ENCODE results near the gene DOCK9.

Gene DOCK9

GRCh38 chr13:98981369-98982080, 3.7 kb upstream of the DOCK9 start:
- no peak overlapping the region for H2AFZ ChIP-seq (ENCODE audit: insufficient read depth, low read length, poor library complexity)
- no peak overlapping the region for H3K4me2 ChIP-seq (ENCODE audit: low read length)
- H2AK5ac ChIP-seq (ENCODE audit: low read length) = no peak overlapping the region

GRCh38 chr13:98979012-98979660, 1.3 kb upstream of the DOCK9 start:
- no peak overlapping the region for H4K8ac ChIP-seq (ENCODE audit: low read depth, low read length)
- no peak overlapping the region for H3K23ac ChIP-seq (ENCODE audit: low read length)
- WGBS (ENCODE audit: extremely low coverage, insufficient coverage, insufficient read length) = no CpG with 5 or more reads among the region's 9 CpGs
- no peak overlapping the region for H3K27ac ChIP-seq (ENCODE audit: low read depth, low read length)
- H3K14ac ChIP-seq (ENCODE audit: low read length) = no peak overlapping the region
- H3K4me1 ChIP-seq (ENCODE audit: control insufficient read depth in 1 of 2, insufficient read depth in 2 of 2, low read length in 2 of 2) = peaks cover 13 to 18% of the 10 kb centered on the region in 2 experiments
- no peaks in the 10 kb centered on the region for H3K27me3 ChIP-seq (ENCODE audit: insufficient read depth, low read length)
- peaks cover 1% of the 10 kb centered on the region for H3K79me1 ChIP-seq (ENCODE audit: low read length)
- H2BK12ac ChIP-seq (ENCODE audit: low read length) = no peak overlapping the region
- H3K9me3 ChIP-seq (ENCODE audit: insufficient read depth, low read depth, low read length) = no peaks in the 10 kb centered on the region
- no peaks in the 10 kb centered on the region for H3K36me3 ChIP-seq (ENCODE audit: control insufficient read depth in 1 of 2, insufficient read depth in 2 of 2, low read length in 2 of 2)
- no peak overlapping the region for H3K4me2 ChIP-seq (ENCODE audit: low read length)
- no peak overlapping the region for H4K91ac ChIP-seq (ENCODE audit: low read depth, low read length)
- H3K4ac ChIP-seq (ENCODE audit: low read depth, low read length) = no peak overlapping the region
- no peak overlapping the region for H2BK120ac ChIP-seq (ENCODE audit: insufficient read depth, low read length, poor library complexity)
- no peak overlapping the region for H2BK5ac ChIP-seq (ENCODE audit: low read depth, low read length, poor library complexity)
- no peak overlapping the region for H2AK5ac ChIP-seq (ENCODE audit: low read length)
- no peak for DNase-seq
- no peak overlapping the region for H3K18ac ChIP-seq (ENCODE audit: low read length)
- no peaks in the 10 kb centered on the region for H3K79me2 ChIP-seq (ENCODE audit: control insufficient read depth, insufficient read depth, low read length, poor library complexity)
- no peak overlapping the region for H2AFZ ChIP-seq (ENCODE audit: insufficient read depth, low read length, poor library complexity)
- no peak overlapping the region for H3K4me3 ChIP-seq (ENCODE audit: low read depth, low read length)
- H3K9ac ChIP-seq (ENCODE audit: low read length) = no peak overlapping the region
- no peak overlapping the region for H4K12ac ChIP-seq (ENCODE audit: low read depth, low read length)

More at GRCh38 chr13:98981369-98982080, 3.7 kb upstream of the DOCK9 start:
- no peaks in the 10 kb centered on the region for H3K9me3 ChIP-seq (ENCODE audit: insufficient read depth, low read depth, low read length)
- H4K12ac ChIP-seq (ENCODE audit: low read depth, low read length) = no peak overlapping the region
- H4K91ac ChIP-seq (ENCODE audit: low read depth, low read length) = no peak overlapping the region
- no peak overlapping the region for H3K23ac ChIP-seq (ENCODE audit: low read length)
- peak overlapping the region; percentile 48 for H3K18ac ChIP-seq (ENCODE audit: low read length)
- H3K27ac ChIP-seq (ENCODE audit: low read depth, low read length) = no peak overlapping the region
- peaks cover 8 to 11% of the 10 kb centered on the region in 2 experiments for H3K4me1 ChIP-seq (ENCODE audit: control insufficient read depth in 1 of 2, insufficient read depth in 2 of 2, low read length in 2 of 2)
- no peak overlapping the region for H2BK5ac ChIP-seq (ENCODE audit: low read depth, low read length, poor library complexity)
- H2BK120ac ChIP-seq (ENCODE audit: insufficient read depth, low read length, poor library complexity) = no peak overlapping the region
- peak overlapping the region; percentile 28 for H2BK12ac ChIP-seq (ENCODE audit: low read length)
- no peaks in the 10 kb centered on the region for H3K79me2 ChIP-seq (ENCODE audit: control insufficient read depth, insufficient read depth, low read length, poor library complexity)
- H3K9ac ChIP-seq (ENCODE audit: low read length) = no peak overlapping the region
- peak overlapping the region; percentile 26 for H3K14ac ChIP-seq (ENCODE audit: low read length)
- no CpG with 5 or more reads among the region's 9 CpGs for WGBS (ENCODE audit: extremely low coverage, insufficient coverage, insufficient read length)
- H3K4me3 ChIP-seq (ENCODE audit: low read depth, low read length) = no peak overlapping the region
- peaks cover 0 to 2% of the 10 kb centered on the region in 2 experiments for H3K36me3 ChIP-seq (ENCODE audit: control insufficient read depth in 1 of 2, insufficient read depth in 2 of 2, low read length in 2 of 2)
- DNase-seq = no peak
- no peaks in the 10 kb centered on the region for H3K79me1 ChIP-seq (ENCODE audit: low read length)
- no peaks in the 10 kb centered on the region for H3K27me3 ChIP-seq (ENCODE audit: insufficient read depth, low read length)
- H4K8ac ChIP-seq (ENCODE audit: low read depth, low read length) = no peak overlapping the region
- no peak overlapping the region for H3K4ac ChIP-seq (ENCODE audit: low read depth, low read length)

GRCh38 chr13:98978280-98978679, 416 bp upstream of the DOCK9 start:
- no peaks in the 10 kb centered on the region for H3K36me3 ChIP-seq (ENCODE audit: control insufficient read depth in 1 of 2, insufficient read depth in 2 of 2, low read length in 2 of 2)
- H4K8ac ChIP-seq (ENCODE audit: low read depth, low read length) = no peak overlapping the region
- no peak overlapping the region for H3K18ac ChIP-seq (ENCODE audit: low read length)
- no peak overlapping the region for H4K91ac ChIP-seq (ENCODE audit: low read depth, low read length)
- WGBS (ENCODE audit: extremely low coverage, insufficient coverage, insufficient read length) = no CpG with 5 or more reads among the region's 3 CpGs
- no peak overlapping the region for H2AFZ ChIP-seq (ENCODE audit: insufficient read depth, low read length, poor library complexity)
- peaks cover 4% of the 10 kb centered on the region for H3K79me1 ChIP-seq (ENCODE audit: low read length)
- no peak overlapping the region for H3K4me3 ChIP-seq (ENCODE audit: low read depth, low read length)
- DNase-seq = peak; percentile 69 to 85
- H3K14ac ChIP-seq (ENCODE audit: low read length) = no peak overlapping the region
- H4K12ac ChIP-seq (ENCODE audit: low read depth, low read length) = no peak overlapping the region
- H2BK5ac ChIP-seq (ENCODE audit: low read depth, low read length, poor library complexity) = no peak overlapping the region
- no peak overlapping the region for H3K4ac ChIP-seq (ENCODE audit: low read depth, low read length)
- peak overlapping the region; percentile 63 for H3K27ac ChIP-seq (ENCODE audit: low read depth, low read length)
- no peaks in the 10 kb centered on the region for H3K79me2 ChIP-seq (ENCODE audit: control insufficient read depth, insufficient read depth, low read length, poor library complexity)
- no peak overlapping the region for H2BK12ac ChIP-seq (ENCODE audit: low read length)
- H2BK120ac ChIP-seq (ENCODE audit: insufficient read depth, low read length, poor library complexity) = no peak overlapping the region
- peaks cover 15 to 22% of the 10 kb centered on the region in 2 experiments for H3K4me1 ChIP-seq (ENCODE audit: control insufficient read depth in 1 of 2, insufficient read depth in 2 of 2, low read length in 2 of 2)
- H3K23ac ChIP-seq (ENCODE audit: low read length) = no peak overlapping the region
- H3K27me3 ChIP-seq (ENCODE audit: insufficient read depth, low read length) = no peaks in the 10 kb centered on the region
- H3K9ac ChIP-seq (ENCODE audit: low read length) = no peak overlapping the region
- peak overlapping the region; percentile 39 for H3K4me2 ChIP-seq (ENCODE audit: low read length)
- H2AK5ac ChIP-seq (ENCODE audit: low read length) = no peak overlapping the region
- no peaks in the 10 kb centered on the region for H3K9me3 ChIP-seq (ENCODE audit: insufficient read depth, low read depth, low read length)

- H3K4me1 ChIP-seq (ENCODE audit: control insufficient read depth in 1 of 2, insufficient read depth in 2 of 2, low read length in 2 of 2) = peaks cover 15 to 26% of the 10 kb centered on the region in 2 experiments
- H3K4ac ChIP-seq (ENCODE audit: low read depth, low read length) = no peak overlapping the region
- no peak overlapping the region for H3K18ac ChIP-seq (ENCODE audit: low read length)
- H3K14ac ChIP-seq (ENCODE audit: low read length) = no peak overlapping the region
- no peaks in the 10 kb centered on the region for H3K79me2 ChIP-seq (ENCODE audit: control insufficient read depth, insufficient read depth, low read length, poor library complexity)
- H3K36me3 ChIP-seq (ENCODE audit: control insufficient read depth in 1 of 2, insufficient read depth in 2 of 2, low read length in 2 of 2) = no peaks in the 10 kb centered on the region
- peaks cover 8% of the 10 kb centered on the region for H3K79me1 ChIP-seq (ENCODE audit: low read length)
- no peak overlapping the region for H2BK12ac ChIP-seq (ENCODE audit: low read length)
- H3K9ac ChIP-seq (ENCODE audit: low read length) = no peak overlapping the region
- WGBS (ENCODE audit: extremely low coverage, insufficient coverage, insufficient read length) = no CpG with 5 or more reads among the region's 2 CpGs
- no peak overlapping the region for H4K12ac ChIP-seq (ENCODE audit: low read depth, low read length)
- no peaks in the 10 kb centered on the region for H3K9me3 ChIP-seq (ENCODE audit: insufficient read depth, low read depth, low read length)
- H3K4me2 ChIP-seq (ENCODE audit: low read length) = peak overlapping the region; percentile 51
- no peak overlapping the region for H2AK5ac ChIP-seq (ENCODE audit: low read length)
- no peak overlapping the region for H4K8ac ChIP-seq (ENCODE audit: low read depth, low read length)
- no peak overlapping the region for H4K91ac ChIP-seq (ENCODE audit: low read depth, low read length)
- no peak overlapping the region for H2AFZ ChIP-seq (ENCODE audit: insufficient read depth, low read length, poor library complexity)
- DNase-seq = no peak
- no peak overlapping the region for H2BK5ac ChIP-seq (ENCODE audit: low read depth, low read length, poor library complexity)
- H3K27ac ChIP-seq (ENCODE audit: low read depth, low read length) = peak overlapping the region; percentile 18
- no peak overlapping the region for H3K4me3 ChIP-seq (ENCODE audit: low read depth, low read length)
- no peak overlapping the region for H2BK120ac ChIP-seq (ENCODE audit: insufficient read depth, low read length, poor library complexity)
- no peak overlapping the region for H3K23ac ChIP-seq (ENCODE audit: low read length)
- H3K27me3 ChIP-seq (ENCODE audit: insufficient read depth, low read length) = no peaks in the 10 kb centered on the region
Measured at GRCh38 chr13:98976941-98977340, 923 bp downstream of the DOCK9 start.

Data from trophoblast cell (in vitro differentiated cells and primary cell).